ENCODE data around the gene ZNF276. TPM values are rescaled to one million over a fixed set of nuclear protein-coding genes. Genes with fewer than 3 reads are reported as not detected.

The ZNF276 gene
- total and polyA plus RNA-seq, 2 of the 8 experiments (the other 6 are each of a cell fraction or from before 2014, with no cell fraction given): 6.4 to 9.3 TPM

GRCh38 chr16:89736554-89736953 is 15.2 kb downstream of the ZNF276 start (continued):
- TF ChIP-seq CBX8 (IDR thresholded peaks at IDR 0.05; ENCODE audit: borderline replicate concordance, low read depth, low read length): no peak
- no peak for TF ChIP-seq SP4 (IDR thresholded peaks at IDR 0.05; ENCODE audit: low read length)
- no peak for TF ChIP-seq HDAC6 (IDR thresholded peaks at IDR 0.05; ENCODE audit: low read depth, low read length)
- no peak for TF ChIP-seq SIRT6 (IDR thresholded peaks at IDR 0.05; ENCODE audit: low read length)

Data from H1 (cell line).